Panc1 (cell line): ENCODE measurements around the gene CCT8.

Experiments
- SIN3A ChIP-seq: IDR thresholded peaks from 2 replicates; pipeline ENCODE4 v1.6.1; 2012; ENCODE audit warnings: low read depth, mild to moderate bottlenecking, low read length, moderate library complexity, borderline replicate concordance; ENCODE audit not compliant: insufficient read depth
- TF ChIP-seq, protein P1 (sequence below), 2 experiments: IDR thresholded peaks; 2 replicates each; pipeline ENCODE4 v1.6.1; 2011 to 2012; ENCODE audit warnings: low read depth in 2 of 2, control low read depth in 1 of 2, low read length in 1 of 2, mild to moderate bottlenecking in 1 of 2, moderate library complexity in 1 of 2; ENCODE audit not compliant: insufficient read depth in 1 of 2
- TF ChIP-seq, protein P2 (sequence below): fragments of 450-650 bp; IDR thresholded peaks from 2 replicates; pipeline ENCODE4 v1.5.1; 2017; ENCODE audit warnings: mild to moderate bottlenecking

DNA sequence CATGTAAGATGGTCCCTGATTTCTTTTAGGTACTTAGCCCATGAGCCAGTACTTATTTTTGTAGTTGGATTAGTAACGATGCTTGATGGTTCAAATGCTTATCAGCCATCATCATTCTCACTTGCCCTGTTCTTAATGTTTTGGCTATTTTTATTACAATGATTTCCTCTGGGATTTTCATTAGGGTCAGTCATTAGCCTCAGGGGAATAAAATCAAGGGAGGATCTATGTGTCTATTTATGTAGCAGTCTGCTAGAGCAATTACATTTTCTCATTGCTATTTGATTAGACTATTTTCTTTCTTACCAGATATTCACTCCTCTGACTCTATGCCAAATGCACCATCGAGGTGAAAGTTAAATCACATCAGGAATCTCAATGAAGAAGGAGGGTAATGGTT lies 10.9 kb upstream of the CCT8 start:
- TF ChIP-seq, protein P1, sequence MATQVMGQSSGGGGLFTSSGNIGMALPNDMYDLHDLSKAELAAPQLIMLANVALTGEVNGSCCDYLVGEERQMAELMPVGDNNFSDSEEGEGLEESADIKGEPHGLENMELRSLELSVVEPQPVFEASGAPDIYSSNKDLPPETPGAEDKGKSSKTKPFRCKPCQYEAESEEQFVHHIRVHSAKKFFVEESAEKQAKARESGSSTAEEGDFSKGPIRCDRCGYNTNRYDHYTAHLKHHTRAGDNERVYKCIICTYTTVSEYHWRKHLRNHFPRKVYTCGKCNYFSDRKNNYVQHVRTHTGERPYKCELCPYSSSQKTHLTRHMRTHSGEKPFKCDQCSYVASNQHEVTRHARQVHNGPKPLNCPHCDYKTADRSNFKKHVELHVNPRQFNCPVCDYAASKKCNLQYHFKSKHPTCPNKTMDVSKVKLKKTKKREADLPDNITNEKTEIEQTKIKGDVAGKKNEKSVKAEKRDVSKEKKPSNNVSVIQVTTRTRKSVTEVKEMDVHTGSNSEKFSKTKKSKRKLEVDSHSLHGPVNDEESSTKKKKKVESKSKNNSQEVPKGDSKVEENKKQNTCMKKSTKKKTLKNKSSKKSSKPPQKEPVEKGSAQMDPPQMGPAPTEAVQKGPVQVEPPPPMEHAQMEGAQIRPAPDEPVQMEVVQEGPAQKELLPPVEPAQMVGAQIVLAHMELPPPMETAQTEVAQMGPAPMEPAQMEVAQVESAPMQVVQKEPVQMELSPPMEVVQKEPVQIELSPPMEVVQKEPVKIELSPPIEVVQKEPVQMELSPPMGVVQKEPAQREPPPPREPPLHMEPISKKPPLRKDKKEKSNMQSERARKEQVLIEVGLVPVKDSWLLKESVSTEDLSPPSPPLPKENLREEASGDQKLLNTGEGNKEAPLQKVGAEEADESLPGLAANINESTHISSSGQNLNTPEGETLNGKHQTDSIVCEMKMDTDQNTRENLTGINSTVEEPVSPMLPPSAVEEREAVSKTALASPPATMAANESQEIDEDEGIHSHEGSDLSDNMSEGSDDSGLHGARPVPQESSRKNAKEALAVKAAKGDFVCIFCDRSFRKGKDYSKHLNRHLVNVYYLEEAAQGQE (IDR thresholded peaks at IDR 0.05; ENCODE audit: insufficient read depth in 1 of 2, low read depth in 2 of 2, low read length in 1 of 2) = no peak
- TF ChIP-seq, protein P2, sequence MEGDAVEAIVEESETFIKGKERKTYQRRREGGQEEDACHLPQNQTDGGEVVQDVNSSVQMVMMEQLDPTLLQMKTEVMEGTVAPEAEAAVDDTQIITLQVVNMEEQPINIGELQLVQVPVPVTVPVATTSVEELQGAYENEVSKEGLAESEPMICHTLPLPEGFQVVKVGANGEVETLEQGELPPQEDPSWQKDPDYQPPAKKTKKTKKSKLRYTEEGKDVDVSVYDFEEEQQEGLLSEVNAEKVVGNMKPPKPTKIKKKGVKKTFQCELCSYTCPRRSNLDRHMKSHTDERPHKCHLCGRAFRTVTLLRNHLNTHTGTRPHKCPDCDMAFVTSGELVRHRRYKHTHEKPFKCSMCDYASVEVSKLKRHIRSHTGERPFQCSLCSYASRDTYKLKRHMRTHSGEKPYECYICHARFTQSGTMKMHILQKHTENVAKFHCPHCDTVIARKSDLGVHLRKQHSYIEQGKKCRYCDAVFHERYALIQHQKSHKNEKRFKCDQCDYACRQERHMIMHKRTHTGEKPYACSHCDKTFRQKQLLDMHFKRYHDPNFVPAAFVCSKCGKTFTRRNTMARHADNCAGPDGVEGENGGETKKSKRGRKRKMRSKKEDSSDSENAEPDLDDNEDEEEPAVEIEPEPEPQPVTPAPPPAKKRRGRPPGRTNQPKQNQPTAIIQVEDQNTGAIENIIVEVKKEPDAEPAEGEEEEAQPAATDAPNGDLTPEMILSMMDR = no peak
- TF ChIP-seq SIN3A = no peak
